Measurements from ENCODE around the gene EXOC3. TPM values are rescaled to one million over a fixed set of nuclear protein-coding genes. Genes with fewer than 3 reads are reported as not detected.

Gene EXOC3
- total RNA-seq, 4 donors from 2014 or later = 69.9 to 240 (median 76.1) TPM

DNA sequence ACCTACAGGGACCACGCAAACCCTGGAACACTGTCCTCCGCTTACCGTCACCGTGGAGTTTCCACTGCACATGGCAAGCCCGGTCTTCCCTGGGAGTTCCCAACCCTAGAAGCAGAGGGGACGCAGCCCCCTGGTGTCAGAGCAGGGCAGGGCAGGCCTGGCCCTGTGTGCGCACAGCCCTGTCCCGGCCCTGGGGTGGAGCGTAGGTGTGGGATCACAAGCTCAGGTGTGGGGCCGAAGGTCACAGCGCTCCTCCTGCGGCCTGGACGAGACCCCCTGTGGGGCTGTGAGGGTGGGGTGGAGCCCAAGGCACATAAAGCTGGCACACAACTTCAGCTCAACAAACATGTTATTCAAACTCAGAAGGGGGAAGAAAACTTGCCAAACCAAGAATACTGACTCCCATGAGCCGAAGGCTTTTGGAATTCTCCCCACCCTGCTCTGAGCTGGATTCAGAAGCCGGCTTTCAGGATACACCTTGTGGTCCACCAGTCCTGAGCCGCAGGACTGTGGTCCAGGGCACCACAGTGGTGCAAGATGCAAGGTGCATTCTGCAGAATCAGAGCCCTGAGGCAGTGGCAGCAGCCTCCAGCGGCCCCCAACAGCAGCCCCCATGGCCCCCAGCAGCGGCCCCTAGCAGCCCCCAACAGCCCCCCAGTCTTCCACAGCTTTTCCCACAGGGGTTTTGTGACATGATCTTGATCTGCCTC, 11.8 kb upstream of the EXOC3 start:
- in situ Hi-C loops (cut with MboI; ENCODE audit: low pct_ligation_motif_present in 1 of 4, low pct_unique_long_range_greater_than_20kb in 1 of 4, low sequenced_read_pairs in 3 of 4) (no loop called here), intact Hi-C loops (cut with DNase I; ENCODE audit: low total_unique reads) (no loop called here)
- H3K36me3 ChIP-seq = no peaks in the 10 kb centered on the region
- peak; percentile 69 for DNase-seq
- 48% methylated on average over 18 of the region's 18 CpGs; no CpG with 5 or more reads in 1 of the 2 donors for WGBS, 2 donors (ENCODE audit: low coverage in 1 of 2)
- peaks cover 5 to 20% (median 20%) of the 10 kb centered on the region in 4 donors for H3K4me1 ChIP-seq
- no peak overlapping the region for H3K4me3 ChIP-seq
- TF ChIP-seq, protein P1, sequence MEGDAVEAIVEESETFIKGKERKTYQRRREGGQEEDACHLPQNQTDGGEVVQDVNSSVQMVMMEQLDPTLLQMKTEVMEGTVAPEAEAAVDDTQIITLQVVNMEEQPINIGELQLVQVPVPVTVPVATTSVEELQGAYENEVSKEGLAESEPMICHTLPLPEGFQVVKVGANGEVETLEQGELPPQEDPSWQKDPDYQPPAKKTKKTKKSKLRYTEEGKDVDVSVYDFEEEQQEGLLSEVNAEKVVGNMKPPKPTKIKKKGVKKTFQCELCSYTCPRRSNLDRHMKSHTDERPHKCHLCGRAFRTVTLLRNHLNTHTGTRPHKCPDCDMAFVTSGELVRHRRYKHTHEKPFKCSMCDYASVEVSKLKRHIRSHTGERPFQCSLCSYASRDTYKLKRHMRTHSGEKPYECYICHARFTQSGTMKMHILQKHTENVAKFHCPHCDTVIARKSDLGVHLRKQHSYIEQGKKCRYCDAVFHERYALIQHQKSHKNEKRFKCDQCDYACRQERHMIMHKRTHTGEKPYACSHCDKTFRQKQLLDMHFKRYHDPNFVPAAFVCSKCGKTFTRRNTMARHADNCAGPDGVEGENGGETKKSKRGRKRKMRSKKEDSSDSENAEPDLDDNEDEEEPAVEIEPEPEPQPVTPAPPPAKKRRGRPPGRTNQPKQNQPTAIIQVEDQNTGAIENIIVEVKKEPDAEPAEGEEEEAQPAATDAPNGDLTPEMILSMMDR (IDR thresholded peaks at IDR 0.05) = peak; percentile 50 to 81 (median 67)
- no peak for TF ChIP-seq EP300 (IDR thresholded peaks at IDR 0.05; ENCODE audit: low read depth)
- H3K27me3 ChIP-seq = no peaks in the 10 kb centered on the region
- no peak overlapping the region for H3K27ac ChIP-seq
- no peaks in the 10 kb centered on the region for H3K9me3 ChIP-seq

DNA sequence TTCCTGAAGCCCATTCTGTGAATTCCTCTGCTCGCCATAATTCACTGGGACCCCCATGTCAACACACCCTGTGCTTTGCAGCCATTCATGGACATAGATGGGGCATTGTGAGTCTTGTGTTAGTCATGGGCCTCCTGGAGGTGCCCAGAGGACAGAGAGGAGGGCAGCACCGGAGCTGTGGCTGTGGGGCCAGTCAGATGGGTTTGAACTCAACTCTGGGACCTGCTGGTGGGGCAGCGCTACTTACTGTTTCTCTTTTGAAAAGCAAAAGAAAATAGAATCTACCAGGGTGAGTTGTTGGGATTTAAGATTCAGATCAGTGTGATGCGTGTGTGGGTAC, 11.3 kb upstream of the EXOC3 start:
- intact Hi-C loops (cut with DNase I; ENCODE audit: low total_unique reads) (no loop called here), in situ Hi-C loops (cut with MboI; ENCODE audit: low pct_ligation_motif_present in 1 of 4, low pct_unique_long_range_greater_than_20kb in 1 of 4, low sequenced_read_pairs in 3 of 4) (no loop called here)
- TF ChIP-seq POLR2A (IDR thresholded peaks at IDR 0.05) (no peak), POLR2AphosphoS5 (IDR thresholded peaks at IDR 0.05) (no peak)
- Histone ChIP-seq H3K4me1 (peaks cover 5 to 20% (median 20%) of the 10 kb centered on the region in 4 donors), H3K27ac (no peak overlapping the region), H3K9me3 (no peaks in the 10 kb centered on the region), H3K4me3 (no peak overlapping the region), H3K27me3 (no peaks in the 10 kb centered on the region), H3K36me3 (no peaks in the 10 kb centered on the region)
- 87 to 100% methylated on average over 1 to 4 of the region's 4 CpGs for WGBS, 2 donors (ENCODE audit: low coverage in 1 of 2)
- no peak for DNase-seq

DNA sequence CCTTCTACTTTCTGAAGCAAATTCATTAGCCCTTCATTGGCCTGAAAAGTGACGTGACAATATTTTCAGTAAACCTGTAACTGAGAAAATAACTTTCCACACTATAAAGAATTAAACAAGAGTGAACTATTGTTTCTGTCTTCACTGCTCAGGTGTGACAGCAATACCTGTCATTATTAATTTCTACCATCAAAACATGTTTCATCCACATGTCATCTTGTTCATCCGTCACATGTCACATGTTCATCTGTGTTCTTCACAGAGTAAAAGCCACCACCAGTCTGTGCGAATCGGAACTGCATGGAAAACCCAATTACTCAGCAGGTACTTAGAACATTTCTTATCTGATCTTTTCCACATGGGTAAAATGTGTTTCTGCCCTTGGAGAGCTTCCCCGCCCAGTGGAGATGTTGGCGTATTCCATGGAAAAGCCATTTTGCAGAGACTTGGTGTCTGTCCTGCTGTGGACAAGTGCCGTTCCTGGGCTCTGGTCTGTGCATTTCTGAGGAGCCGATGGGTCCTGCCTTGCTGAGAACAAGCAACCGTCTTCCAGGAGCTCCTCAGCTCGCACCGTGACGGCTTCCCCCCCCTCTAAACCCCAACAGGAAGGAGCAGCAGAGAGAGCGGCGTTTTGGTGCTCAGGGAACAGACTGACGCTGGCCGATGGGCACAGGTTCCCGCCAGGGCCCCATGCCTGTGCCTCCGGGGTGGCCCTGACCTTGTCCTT, 10.6 kb upstream of the EXOC3 start:
- no peak for DNase-seq
- intact Hi-C loops (cut with DNase I; ENCODE audit: low total_unique reads) (no loop called here), in situ Hi-C loops (cut with MboI; ENCODE audit: low pct_ligation_motif_present in 1 of 4, low pct_unique_long_range_greater_than_20kb in 1 of 4, low sequenced_read_pairs in 3 of 4) (no loop called here)
- TF ChIP-seq POLR2A (IDR thresholded peaks at IDR 0.05) = no peak
- no peak for TF ChIP-seq EP300 (IDR thresholded peaks at IDR 0.05; ENCODE audit: low read depth)
- TF ChIP-seq, protein P1 (IDR thresholded peaks at IDR 0.05) = no peak
- TF ChIP-seq POLR2AphosphoS5 (IDR thresholded peaks at IDR 0.05) = no peak
- Histone ChIP-seq H3K4me1 (peaks cover 5 to 20% (median 20%) of the 10 kb centered on the region in 4 donors), H3K27me3 (no peaks in the 10 kb centered on the region), H3K9me3 (no peaks in the 10 kb centered on the region), H3K36me3 (no peaks in the 10 kb centered on the region), H3K4me3 (no peak overlapping the region), H3K27ac (no peak overlapping the region)
- WGBS, 2 donors (ENCODE audit: low coverage in 1 of 2) = 84 to 86% methylated on average over 8 to 18 of the region's 18 CpGs

DNA sequence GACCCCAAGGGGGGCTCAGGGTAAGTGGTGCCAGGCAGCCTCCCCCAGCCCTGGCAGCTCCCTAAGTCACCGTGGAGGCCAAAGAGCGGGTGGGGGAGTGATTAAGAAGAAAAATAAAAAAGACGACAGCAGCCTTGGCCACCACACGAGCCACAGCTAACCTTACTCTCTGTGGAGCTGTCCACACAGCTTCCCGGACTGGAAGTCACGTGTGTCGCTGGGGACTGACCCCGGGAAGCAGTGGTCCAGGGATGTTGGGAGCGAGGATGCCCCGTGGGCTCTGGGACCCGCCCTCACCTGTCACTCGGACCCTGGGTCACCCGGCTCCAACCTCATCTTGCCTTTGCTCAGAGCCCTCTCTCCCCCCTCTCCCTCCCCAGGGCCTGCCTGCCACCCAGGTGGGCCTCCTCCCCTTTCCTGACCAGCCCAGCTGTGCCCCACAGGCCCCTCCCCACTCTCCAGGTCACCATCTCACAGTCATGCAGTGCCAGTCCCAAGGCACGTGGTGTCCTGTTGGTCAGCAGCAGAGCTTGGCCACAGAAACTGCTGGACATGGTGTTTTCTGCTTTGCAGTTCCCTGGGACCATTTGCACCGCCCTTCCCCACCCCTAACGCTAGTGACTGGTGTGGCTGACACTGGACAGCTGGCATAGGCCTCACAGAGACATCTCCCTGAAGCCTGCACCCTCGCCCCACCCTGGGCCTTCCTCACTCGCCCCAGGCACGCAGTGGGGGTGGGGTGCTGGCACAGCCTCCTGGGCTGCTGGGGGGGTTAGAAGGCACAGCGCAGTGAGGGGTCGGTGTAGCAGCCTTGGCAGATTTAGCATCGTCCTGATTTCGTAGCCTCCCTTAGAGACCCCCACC, 9.8 kb upstream of the EXOC3 start:
- H3K4me1 ChIP-seq = peaks cover 5 to 20% (median 20%) of the 10 kb centered on the region in 4 donors
- no peak for DNase-seq
- TF ChIP-seq, protein P1 (IDR thresholded peaks at IDR 0.05) = no peak
- TF ChIP-seq EP300 (IDR thresholded peaks at IDR 0.05; ENCODE audit: low read depth) = no peak
- no peak for TF ChIP-seq POLR2A (IDR thresholded peaks at IDR 0.05)
- in situ Hi-C loops (cut with MboI; ENCODE audit: low pct_ligation_motif_present in 1 of 4, low pct_unique_long_range_greater_than_20kb in 1 of 4, low sequenced_read_pairs in 3 of 4) (no loop called here), intact Hi-C loops (cut with DNase I; ENCODE audit: low total_unique reads) (no loop called here)
- no peaks in the 10 kb centered on the region for H3K9me3 ChIP-seq
- no peaks in the 10 kb centered on the region for H3K27me3 ChIP-seq
- H3K4me3 ChIP-seq = no peak overlapping the region
- 80 to 90% methylated on average over 4 to 23 of the region's 23 CpGs for WGBS, 2 donors (ENCODE audit: low coverage in 1 of 2)
- H3K27ac ChIP-seq = no peak overlapping the region
- no peaks in the 10 kb centered on the region for H3K36me3 ChIP-seq

All from transverse colon (tissue), 4 donors.